ENCODE measurements around the gene TLR7.

GRCh38 chrX:12920990-12921389 is 54.1 kb downstream of the TLR7 start:
- TF ChIP-seq USF2 (IDR thresholded peaks at IDR 0.05; ENCODE audit: borderline replicate concordance, low read depth, low read length) = no peak
- TF ChIP-seq POLR2AphosphoS5 (IDR thresholded peaks at IDR 0.05; ENCODE audit: low read length) = no peak

Data from GM12878 (cell line).